ENCODE measurements around the gene TMEM207. TPM values are rescaled to one million over a fixed set of nuclear protein-coding genes. Genes with fewer than 3 reads are reported as not detected.

Gene TMEM207
- not detected in 2 replicates for total RNA-seq

GRCh38 chr3:190449801-190450200 is at the start of gene TMEM207:
TSS of gene TMEM207 (minus strand) at chr3:190449901. CDS start at chr3:190449809, 92 bp downstream.

GRCh38 chr3:190387578-190388213 is 62.0 kb downstream of the TMEM207 start, which contains the start of gene CLDN16:
TSS of gene CLDN16 (plus strand) at chr3:190388163. CDS start at chr3:190388330, 167 bp downstream.

Other genes starting within 250 kb of the TMEM207 start
- gene CLDN1, start 127.5 kb downstream of the TMEM207 start, total RNA-seq = not detected in 2 replicates
- not detected in 2 replicates for gene CLDN16, start 61.7 kb downstream of the TMEM207 start, total RNA-seq
- 16.8 and 19.0 TPM in 2 replicates for gene IL1RAP, start 64.2 kb upstream of the TMEM207 start, total RNA-seq

Data from aortic smooth muscle cell (primary cell).